ENCODE data around the gene KRT78. TPM values are rescaled to one million over a fixed set of nuclear protein-coding genes. Genes with fewer than 3 reads are reported as not detected.

The KRT78 gene
- total RNA-seq, 1 experiment from 2014 or later: not detected

GRCh38 chr12:52790427-52791270, 58.1 kb downstream of the KRT78 start:
- CTCF ChIA-PET: no interaction called here
- no TSS peak for BruUV-seq (replicated peaks)

GRCh38 chr12:52789637-52790426, 59.0 kb downstream of the KRT78 start:
- BruUV-seq (replicated peaks): no TSS peak
- H3K36me3 ChIP-seq (ENCODE audit: insufficient read depth, low read length, poor library complexity, severe bottlenecking): no peaks in the 10 kb centered on the region
- ChIA-PET CTCF (no interaction called here), POLR2A (ENCODE audit: low non-redundant PET) (no interaction called here)
- no peak overlapping the region for H3K4me3 ChIP-seq (ENCODE audit: low read depth, low read length, poor library complexity, severe bottlenecking)
- no peak for DNase-seq (ENCODE audit: low spot score)
- no peak overlapping the region for H3K27ac ChIP-seq (ENCODE audit: low read depth, low read length, poor library complexity, severe bottlenecking)
- TF ChIP-seq EZH2 (IDR thresholded peaks at IDR 0.05; ENCODE audit: borderline replicate concordance, low read depth, low read length, poor library complexity, severe bottlenecking) (no peak), CTCF (conservative IDR thresholded peaks at IDR 0.05; ENCODE audit: low read depth, low read length) (no peak)
- no peaks in the 10 kb centered on the region for H3K27me3 ChIP-seq (replicated peaks; ENCODE audit: insufficient read depth, low read depth, low read length, poor library complexity)
- intact Hi-C loops (cut with micrococcal nuclease; ENCODE audit: unreplicated experiment): no loop called here
- H3K4me1 ChIP-seq (ENCODE audit: insufficient read depth, low read length, poor library complexity, severe bottlenecking): no peaks in the 10 kb centered on the region
- H3K9me3 ChIP-seq (ENCODE audit: low read depth, low read length, poor library complexity, severe bottlenecking): no peaks in the 10 kb centered on the region

More at GRCh38 chr12:52790427-52791270, 58.1 kb downstream of the KRT78 start:
- H3K36me3 ChIP-seq (ENCODE audit: insufficient read depth, low read length, poor library complexity, severe bottlenecking): no peaks in the 10 kb centered on the region
- POLR2A ChIA-PET (ENCODE audit: low non-redundant PET): no interaction called here
- intact Hi-C loops (cut with micrococcal nuclease; ENCODE audit: unreplicated experiment): no loop called here
- H3K4me1 ChIP-seq (ENCODE audit: insufficient read depth, low read length, poor library complexity, severe bottlenecking): no peaks in the 10 kb centered on the region
- no peaks in the 10 kb centered on the region for H3K27me3 ChIP-seq (replicated peaks; ENCODE audit: insufficient read depth, low read depth, low read length, poor library complexity)
- no peak overlapping the region for H3K27ac ChIP-seq (ENCODE audit: low read depth, low read length, poor library complexity, severe bottlenecking)
- H3K4me3 ChIP-seq (ENCODE audit: low read depth, low read length, poor library complexity, severe bottlenecking): no peak overlapping the region
- TF ChIP-seq EZH2 (IDR thresholded peaks at IDR 0.05; ENCODE audit: borderline replicate concordance, low read depth, low read length, poor library complexity, severe bottlenecking) (no peak), CTCF (conservative IDR thresholded peaks at IDR 0.05; ENCODE audit: low read depth, low read length) (no peak)
- no peaks in the 10 kb centered on the region for H3K9me3 ChIP-seq (ENCODE audit: low read depth, low read length, poor library complexity, severe bottlenecking)
- no peak for DNase-seq (ENCODE audit: low spot score)

- POLR2A ChIA-PET (ENCODE audit: low non-redundant PET): no interaction called here
- Histone ChIP-seq H3K9me3 (ENCODE audit: low read depth, low read length, poor library complexity, severe bottlenecking) (no peaks in the 10 kb centered on the region), H3K4me1 (ENCODE audit: insufficient read depth, low read length, poor library complexity, severe bottlenecking) (no peaks in the 10 kb centered on the region), H3K4me3 (ENCODE audit: low read depth, low read length, poor library complexity, severe bottlenecking) (no peak overlapping the region), H3K36me3 (ENCODE audit: insufficient read depth, low read length, poor library complexity, severe bottlenecking) (no peaks in the 10 kb centered on the region), H3K27me3 (replicated peaks; ENCODE audit: insufficient read depth, low read depth, low read length, poor library complexity) (no peaks in the 10 kb centered on the region), H3K27ac (ENCODE audit: low read depth, low read length, poor library complexity, severe bottlenecking) (no peak overlapping the region)
- no TSS peak for BruUV-seq (replicated peaks)
- intact Hi-C loops (cut with micrococcal nuclease; ENCODE audit: unreplicated experiment): no loop called here
- no peak for TF ChIP-seq CTCF (conservative IDR thresholded peaks at IDR 0.05; ENCODE audit: low read depth, low read length)
- no peak for TF ChIP-seq EZH2 (IDR thresholded peaks at IDR 0.05; ENCODE audit: borderline replicate concordance, low read depth, low read length, poor library complexity, severe bottlenecking)
- DNase-seq (ENCODE audit: low spot score): no peak
- CTCF ChIA-PET: no interaction called here
Observed at GRCh38 chr12:52788876-52789636, 59.7 kb downstream of the KRT78 start.

All from A673 (cell line).